Tibial nerve (tissue), 4 donors: Measurements from ENCODE around the gene LRRC47. TPM values are rescaled to one million over a fixed set of nuclear protein-coding genes. Genes with fewer than 3 reads are reported as not detected.

Source experiments
- DNase-seq, 2 donors: peaks; one replicate each; pipeline ENCODE4 v3.0.0-alpha.2; 2019; ENCODE audit warnings: low spot score in 2 of 2
- H3K27ac ChIP-seq, 4 donors: fragments of 200-600 bp; sonication (generic) in 3 of 4; one replicate each; pipeline ENCODE4 v1.5.1; 2017 to 2019; ENCODE audit warnings: mild to moderate bottlenecking in 1 of 4
- H3K27me3 ChIP-seq, 2 donors: fragments of 200-600 bp; sonication (generic) in 1 of 2; one replicate each; pipeline versions ENCODE4 v1.5.1 to v1.6.0; 2017 to 2019
- H3K36me3 ChIP-seq, 3 donors: fragments of 200-600 bp; sonication (generic); one replicate each; pipeline ENCODE4 v1.5.1; 2018 to 2019
- H3K4me1 ChIP-seq, 4 donors: fragments of 200-600 bp; sonication (generic) in 3 of 4; one replicate each; pipeline ENCODE4 v1.5.1; 2017 to 2019
- H3K4me3 ChIP-seq, 4 donors: fragments of 200-600 bp; sonication (generic) in 3 of 4; one replicate each; pipeline ENCODE4 v1.5.1; 2017 to 2019; ENCODE audit warnings: mild to moderate bottlenecking in 1 of 4, moderate library complexity in 1 of 4
- H3K9me3 ChIP-seq, 4 donors: fragments of 200-600 bp; sonication (generic) in 3 of 4; one replicate each; pipeline ENCODE4 v1.5.1; 2017 to 2019
- CTCF ChIP-seq, 5 experiments: fragments of 200-600 bp in 3 of 5; fragments of 450-650 bp in 2 of 5; sonication (generic) in 3 of 5; IDR thresholded peaks; one replicate each; pipeline ENCODE4 v1.5.1; 2016 to 2019; ENCODE audit warnings: antibody characterized with exemption in 5 of 5, mild to moderate bottlenecking in 3 of 5, moderate library complexity in 2 of 5
- EP300 ChIP-seq, 2 donors: sonication (generic); formaldehyde crosslinking; IDR thresholded peaks; one replicate each; pipeline ENCODE4 v1.6.1; 2017; ENCODE audit warnings: antibody characterized with exemption in 2 of 2, mild to moderate bottlenecking in 1 of 2
- POLR2A ChIP-seq, 2 donors: fragments of 450-650 bp; IDR thresholded peaks; one replicate each; pipeline ENCODE4 v1.6.1; 2017; ENCODE audit warnings: antibody characterized with exemption in 2 of 2, mild to moderate bottlenecking in 2 of 2, moderate library complexity in 2 of 2
- WGBS, 2 donors: methylation state at CpG; one replicate each; pipeline ENCODE4 v1.1.5; 2018; 5-methylcytosine and 5-hydroxymethylcytosine counted together
- total RNA-seq, 4 donors: library from RNA; depleted of rRNA; stranded (reverse); fragments of >200 nt; gene quantifications; one replicate each; pipeline ENCODE4 v1.1.0, GENCODE V29; 2016

Gene LRRC47
- total RNA-seq, 4 donors from 2014 or later = 40.8 to 46.3 (median 42.6) TPM

DNA sequence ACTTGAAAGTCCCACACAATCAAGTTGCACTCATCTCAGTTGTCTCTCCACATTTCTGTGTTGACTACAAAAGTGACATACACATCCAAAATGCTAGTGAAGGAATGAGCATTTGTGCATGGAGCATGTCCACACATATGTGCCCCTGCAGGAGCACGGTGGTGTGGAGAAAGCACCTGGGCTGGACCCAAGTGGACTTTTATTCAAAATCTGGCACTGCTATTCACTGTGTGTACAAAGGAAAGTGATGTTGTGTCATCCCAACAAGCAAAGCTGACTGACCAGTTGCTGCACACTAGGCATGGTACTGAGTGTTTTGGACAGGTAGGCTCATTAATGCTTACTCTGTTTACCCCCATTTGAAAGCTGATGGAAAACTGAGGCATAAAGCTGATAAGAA is 41.4 kb upstream of the LRRC47 start:
- TF ChIP-seq CTCF (IDR thresholded peaks at IDR 0.05) = no peak
- no peak for TF ChIP-seq POLR2A (IDR thresholded peaks at IDR 0.05)
- peaks cover 0 to 16% (median 0%) of the 10 kb centered on the region in 4 donors for H3K9me3 ChIP-seq
- 93 to 100% methylated on average over 1 of the region's 1 CpG for WGBS, 2 donors
- peaks cover 2 to 96% (median 23%) of the 10 kb centered on the region in 3 donors for H3K36me3 ChIP-seq
- no peaks in the 10 kb centered on the region for H3K27me3 ChIP-seq
- DNase-seq = no peak
- no peak overlapping the region for H3K27ac ChIP-seq
- H3K4me1 ChIP-seq = no peaks in the 10 kb centered on the region
- no peak overlapping the region for H3K4me3 ChIP-seq

- WGBS, 2 donors = 96 to 98% methylated on average over 6 of the region's 6 CpGs
- H3K9me3 ChIP-seq = peaks cover 0 to 16% (median 0%) of the 10 kb centered on the region in 4 donors
- H3K4me1 ChIP-seq = no peaks in the 10 kb centered on the region
- no peak overlapping the region for H3K27ac ChIP-seq
- DNase-seq = no peak
- H3K4me3 ChIP-seq = no peak overlapping the region
- peaks cover 2 to 96% (median 24%) of the 10 kb centered on the region in 3 donors for H3K36me3 ChIP-seq
- TF ChIP-seq POLR2A (IDR thresholded peaks at IDR 0.05) (no peak), CTCF (IDR thresholded peaks at IDR 0.05) (no peak), EP300 (IDR thresholded peaks at IDR 0.05) (no peak)
- H3K27me3 ChIP-seq = no peaks in the 10 kb centered on the region
Measured at GRCh38 chr1:3837200-3837599, 40.9 kb upstream of the LRRC47 start.

DNA sequence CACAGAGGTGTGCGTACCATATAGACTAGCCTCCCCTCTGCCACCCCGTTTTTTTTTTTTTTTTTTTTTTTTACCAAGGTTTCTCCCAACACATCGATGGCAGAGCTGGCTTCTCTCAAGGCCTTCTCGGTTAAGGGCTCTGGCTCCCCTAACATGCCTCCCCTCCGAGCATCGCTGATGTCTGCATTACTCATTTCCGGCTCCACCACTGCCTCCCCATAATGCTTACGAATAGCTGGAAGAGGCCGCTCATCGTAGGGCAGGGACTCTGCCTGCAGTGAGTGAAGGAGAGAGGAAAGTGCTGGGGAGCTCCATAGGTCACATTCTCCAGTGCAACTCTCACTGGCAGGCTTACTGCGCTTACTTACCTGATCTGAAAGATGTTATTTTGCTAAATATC is 40.1 kb upstream of the LRRC47 start:
- no peak for DNase-seq
- WGBS, 2 donors = 95 to 97% methylated on average over 11 of the region's 11 CpGs
- H3K27ac ChIP-seq = no peak overlapping the region
- TF ChIP-seq EP300 (IDR thresholded peaks at IDR 0.05) (no peak), POLR2A (IDR thresholded peaks at IDR 0.05) (no peak), CTCF (IDR thresholded peaks at IDR 0.05) (no peak)
- H3K9me3 ChIP-seq = peaks cover 0 to 16% (median 0%) of the 10 kb centered on the region in 4 donors
- H3K36me3 ChIP-seq = peaks cover 2 to 96% (median 24%) of the 10 kb centered on the region in 3 donors
- no peak overlapping the region for H3K4me3 ChIP-seq
- H3K4me1 ChIP-seq = no peaks in the 10 kb centered on the region
- H3K27me3 ChIP-seq = no peaks in the 10 kb centered on the region

DNA sequence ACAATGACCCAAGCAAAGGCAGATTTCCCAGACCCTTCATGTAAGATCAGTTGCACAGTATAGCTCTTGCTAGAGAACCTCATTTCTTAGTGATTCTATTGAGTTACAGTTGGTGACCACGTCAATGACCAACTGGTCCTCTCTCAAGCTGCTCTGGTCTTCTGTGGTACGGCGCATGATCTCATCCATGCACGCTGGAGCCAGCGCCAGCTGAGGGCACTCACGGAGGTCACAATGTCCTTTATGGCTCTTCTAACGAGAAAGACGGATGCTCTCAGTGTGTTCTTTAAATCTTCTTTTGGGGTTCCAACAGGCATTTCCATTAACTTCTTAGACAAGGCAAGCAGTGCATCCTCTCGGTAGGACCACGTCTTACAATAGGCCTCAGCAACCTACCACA is 38.4 kb upstream of the LRRC47 start:
- H3K36me3 ChIP-seq = peaks cover 0 to 96% (median 24%) of the 10 kb centered on the region in 3 donors
- TF ChIP-seq POLR2A (IDR thresholded peaks at IDR 0.05) = no peak
- TF ChIP-seq CTCF (IDR thresholded peaks at IDR 0.05) = no peak
- no peak for TF ChIP-seq EP300 (IDR thresholded peaks at IDR 0.05)
- DNase-seq = no peak
- peaks cover 0 to 16% (median 0%) of the 10 kb centered on the region in 4 donors for H3K9me3 ChIP-seq
- WGBS, 2 donors = 93 to 94% methylated on average over 10 of the region's 10 CpGs
- H3K27ac ChIP-seq = no peak overlapping the region
- H3K4me3 ChIP-seq = no peak overlapping the region
- H3K4me1 ChIP-seq = no peaks in the 10 kb centered on the region
- no peaks in the 10 kb centered on the region for H3K27me3 ChIP-seq

- Histone ChIP-seq H3K4me1 (no peaks in the 10 kb centered on the region), H3K27ac (no peak overlapping the region), H3K9me3 (peaks cover 0 to under 1% (median 0%) of the 10 kb centered on the region in 4 donors), H3K27me3 (no peaks in the 10 kb centered on the region), H3K36me3 (peaks cover 0 to 96% (median 20%) of the 10 kb centered on the region in 3 donors), H3K4me3 (no peak overlapping the region)
- no peak for DNase-seq
- 62 to 75% methylated on average over 6 of the region's 6 CpGs for WGBS, 2 donors
- TF ChIP-seq EP300 (IDR thresholded peaks at IDR 0.05) = no peak
- TF ChIP-seq POLR2A (IDR thresholded peaks at IDR 0.05) = no peak
- TF ChIP-seq CTCF (IDR thresholded peaks at IDR 0.05) = no peak
Measured at GRCh38 chr1:3831689-3832088, 35.4 kb upstream of the LRRC47 start.
